HFF-Myc (cell line): ENCODE results near the gene SH3D19.
"Not testable (repeated sequence)": the region's sequence is repeated elsewhere in the genome, so short reads cannot be mapped to it uniquely, and the experiment has no call there.

Experiments used
- DNase-seq: peaks from one replicate; pipeline ENCODE4 v3.0.0-alpha.2; 2011; ENCODE audit warnings: low read depth; ENCODE audit errors: extremely low read depth
- H3K4me3 ChIP-seq: replicated peaks from 2 replicates; pipeline ENCODE4 v1.5.1; 2011; ENCODE audit warnings: low read depth, mild to moderate bottlenecking, control low read depth, low read length
- CTCF ChIP-seq: IDR thresholded peaks from 2 replicates; pipeline ENCODE4 v1.5.1; 2012; ENCODE audit warnings: mild to moderate bottlenecking, low read depth, low read length, control low read depth; ENCODE audit errors: missing control alignments

SH3D19 gene

GRCh38 chr4:151142758-151143157 lies 182.6 kb downstream of the SH3D19 start:
- H3K4me3 ChIP-seq: no peak overlapping the region
- no peak for TF ChIP-seq CTCF
- DNase-seq: no peak

GRCh38 chr4:151139814-151140213 lies 185.6 kb downstream of the SH3D19 start:
- TF ChIP-seq CTCF: no peak
- DNase-seq: no peak
- no peak overlapping the region for H3K4me3 ChIP-seq

- H3K4me3 ChIP-seq, DNase-seq: not testable (repeated sequence)
These were observed 189.4 kb downstream of the SH3D19 start for GRCh38 chr4:151136048-151136447.

GRCh38 chr4:151133311-151133710 lies 192.1 kb downstream of the SH3D19 start:
- no peak for DNase-seq
- no peak overlapping the region for H3K4me3 ChIP-seq
- no peak for TF ChIP-seq CTCF

GRCh38 chr4:151129796-151130195 lies 195.6 kb downstream of the SH3D19 start:
- no peak overlapping the region for H3K4me3 ChIP-seq
- TF ChIP-seq CTCF: no peak
- DNase-seq: no peak

- H3K4me3 ChIP-seq: no peak overlapping the region
- peak; percentile 45 for DNase-seq
- peak; percentile 68 for TF ChIP-seq CTCF
These were observed 207.9 kb downstream of the SH3D19 start for GRCh38 chr4:151117371-151117962.

- no peak for DNase-seq
- H3K4me3 ChIP-seq: no peak overlapping the region
- no peak for TF ChIP-seq CTCF
These were observed 210.4 kb downstream of the SH3D19 start for GRCh38 chr4:151114986-151115385.
